PC-9 (cell line): ENCODE results near the gene M1AP.

ENCODE experiments used
- CTCF ChIP-seq: fragments of 200-600 bp; sonication (generic); conservative IDR thresholded peaks from 2 replicates; pipeline ENCODE4 v1.6.1; 2017; ENCODE audit warnings: mixed run types, antibody characterized with exemption, mild to moderate bottlenecking, moderate library complexity
- EZH2 ChIP-seq: fragments of 200-600 bp; sonication (generic); IDR thresholded peaks from 2 replicates; pipeline ENCODE4 v1.8.0; 2017; ENCODE audit warnings: antibody characterized with exemption, low read depth

- TF ChIP-seq CTCF (no peak), EZH2 (no peak)
Measured at GRCh38 chr2:74632209-74632938, 15.8 kb downstream of the M1AP start.
